Endometrial microvascular endothelial cells (primary cell): ENCODE results near the gene EFCAB13. TPM values are rescaled to one million over a fixed set of nuclear protein-coding genes. Genes with fewer than 3 reads are reported as not detected.

Experiments
- in situ Hi-C: cut with HindIII; loops from 2 replicates; pipeline ENCODE4 v1.10.0; 2017; ENCODE audit warnings: low sequenced_read_pairs, low pct_unique_long_range_greater_than_20kb; ENCODE audit errors: inconsistent ontology term
- total RNA-seq: library from RNA; depleted of rRNA; stranded (reverse); fragments of >200 nt; gene quantifications from one replicate; pipeline ENCODE4 v1.2.3, GENCODE V29; 2015; ENCODE audit errors: inconsistent ontology term

Gene EFCAB13, protein sequence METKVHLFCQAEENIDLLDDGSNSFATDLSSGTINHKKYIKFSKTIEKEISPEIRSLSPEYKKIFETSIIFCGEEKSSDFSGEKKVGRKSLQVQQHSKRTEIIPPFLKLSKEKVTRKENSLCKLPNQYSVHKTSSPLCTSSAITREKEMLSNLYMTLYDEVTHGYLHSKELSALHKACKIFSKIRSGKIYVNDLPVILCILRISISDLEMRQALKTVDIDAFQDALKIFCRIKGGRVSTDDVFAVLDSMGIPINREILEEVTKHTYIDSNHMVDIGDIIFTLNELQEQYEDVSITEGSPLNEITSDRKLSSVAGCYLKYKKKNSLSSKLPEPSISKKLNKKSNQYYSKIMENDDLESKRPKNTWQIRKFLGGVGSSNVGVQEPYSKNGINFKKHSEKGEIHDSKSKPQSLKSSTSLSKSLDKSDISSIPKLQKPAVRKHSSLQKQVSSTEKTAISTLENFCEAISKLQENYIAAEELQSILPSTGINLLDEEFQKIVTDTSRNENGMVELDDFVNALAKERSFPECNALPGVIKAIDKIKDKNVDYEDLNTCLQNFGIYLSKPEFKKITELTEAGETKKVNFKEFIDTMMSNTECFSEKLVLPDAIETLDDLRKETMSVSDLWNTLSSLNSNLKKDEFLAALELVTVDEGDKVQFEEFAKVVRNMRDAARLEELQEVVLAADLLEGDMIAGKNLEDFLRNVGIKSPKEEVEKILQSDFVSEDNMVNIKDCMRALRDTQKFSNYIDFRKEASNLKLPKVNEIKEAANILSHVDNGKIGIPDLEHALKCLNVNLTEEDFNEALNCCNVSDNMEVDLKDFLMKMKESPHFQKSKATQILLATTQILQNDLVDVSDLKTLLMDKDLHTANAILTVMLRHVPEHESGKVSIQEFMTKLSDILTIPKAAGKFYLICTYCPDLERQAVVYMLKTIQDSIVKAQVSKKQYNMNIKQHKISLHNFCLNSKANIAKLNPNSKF
- total RNA-seq, result 0.56 TPM

DNA sequence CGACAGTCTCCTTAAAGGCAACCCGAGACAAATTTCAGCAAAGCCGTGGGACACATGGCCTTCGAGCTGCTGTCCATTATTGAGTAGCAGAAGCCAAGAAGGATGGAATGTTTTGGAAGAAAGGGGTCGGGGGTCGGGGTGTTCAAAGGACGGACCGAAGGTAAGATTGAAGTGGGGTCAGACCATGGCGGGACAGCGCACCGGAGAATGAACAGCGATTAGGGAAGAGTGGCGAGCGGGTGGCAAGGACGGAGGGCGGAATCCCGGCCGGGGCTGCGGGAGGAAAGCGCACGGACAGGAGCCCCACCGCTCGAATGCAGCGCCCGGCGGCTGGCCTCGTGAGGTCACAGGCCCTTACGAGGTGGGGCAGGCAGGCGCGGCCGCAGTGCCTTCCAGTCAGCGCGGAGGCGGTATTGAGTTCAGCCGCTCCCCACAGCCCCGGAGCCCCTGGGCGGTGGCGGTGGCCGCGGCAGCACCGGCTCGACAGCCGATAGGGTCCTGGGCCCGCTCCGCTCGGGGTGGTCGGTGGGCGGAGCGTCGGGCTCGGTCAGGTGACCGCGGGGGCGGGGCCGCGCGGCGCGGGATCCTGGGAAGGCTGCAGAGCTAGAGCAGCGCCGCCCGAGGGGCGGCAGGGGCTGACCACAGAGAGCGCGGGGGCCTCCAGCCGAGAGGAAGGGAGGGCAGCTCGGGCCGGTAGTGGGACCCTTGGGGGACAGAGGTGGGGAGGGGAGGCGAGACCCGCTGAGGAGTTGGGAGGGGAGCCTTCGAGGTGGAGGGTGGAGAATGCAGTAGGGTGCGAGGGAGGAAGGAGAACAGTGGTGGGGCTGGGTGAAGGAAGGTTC lies at the start of gene EFCAB13:
EFCAB13 (plus strand) TSS at position 574 of the 842 bp plus-strand sequence. CDS start 4,399 bp downstream, outside the sequence.
- in situ Hi-C loops, result no loop called here

DNA sequence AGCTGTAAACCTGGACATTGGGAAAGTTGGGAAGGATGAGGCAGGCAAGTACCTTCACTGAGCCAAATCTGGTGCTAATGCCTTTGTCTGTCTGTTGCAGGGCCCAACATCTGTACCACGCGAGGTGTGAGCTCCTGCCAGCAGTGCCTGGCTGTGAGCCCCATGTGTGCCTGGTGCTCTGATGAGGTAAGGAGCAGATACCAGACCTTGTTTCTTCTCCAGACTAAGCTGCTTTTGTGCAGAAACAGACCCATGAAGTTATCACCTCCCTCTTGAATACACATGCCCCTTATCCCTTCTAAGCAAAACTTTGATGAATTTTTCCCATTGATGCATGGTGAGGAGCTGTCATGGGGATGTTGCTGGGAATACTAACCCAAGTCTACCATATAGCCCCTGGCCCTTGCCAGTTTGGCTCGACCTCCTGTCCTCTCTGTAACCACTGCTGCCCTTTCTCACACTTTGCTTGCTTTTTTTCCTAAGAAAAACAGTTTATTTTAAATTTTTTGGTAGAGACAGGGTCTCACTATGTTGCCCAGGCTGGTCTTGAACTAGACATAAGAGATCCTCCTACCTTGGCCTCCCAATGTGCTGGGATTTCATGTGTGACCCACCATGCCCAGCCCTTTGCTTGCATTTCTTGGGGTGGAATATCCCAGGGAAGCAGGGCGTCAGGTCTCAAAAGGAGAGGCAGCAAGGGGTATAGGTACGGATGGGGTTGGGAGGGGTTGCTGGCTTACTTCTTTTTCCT lies 49.3 kb upstream of the EFCAB13 start:
- in situ Hi-C loops, result no loop called here

DNA sequence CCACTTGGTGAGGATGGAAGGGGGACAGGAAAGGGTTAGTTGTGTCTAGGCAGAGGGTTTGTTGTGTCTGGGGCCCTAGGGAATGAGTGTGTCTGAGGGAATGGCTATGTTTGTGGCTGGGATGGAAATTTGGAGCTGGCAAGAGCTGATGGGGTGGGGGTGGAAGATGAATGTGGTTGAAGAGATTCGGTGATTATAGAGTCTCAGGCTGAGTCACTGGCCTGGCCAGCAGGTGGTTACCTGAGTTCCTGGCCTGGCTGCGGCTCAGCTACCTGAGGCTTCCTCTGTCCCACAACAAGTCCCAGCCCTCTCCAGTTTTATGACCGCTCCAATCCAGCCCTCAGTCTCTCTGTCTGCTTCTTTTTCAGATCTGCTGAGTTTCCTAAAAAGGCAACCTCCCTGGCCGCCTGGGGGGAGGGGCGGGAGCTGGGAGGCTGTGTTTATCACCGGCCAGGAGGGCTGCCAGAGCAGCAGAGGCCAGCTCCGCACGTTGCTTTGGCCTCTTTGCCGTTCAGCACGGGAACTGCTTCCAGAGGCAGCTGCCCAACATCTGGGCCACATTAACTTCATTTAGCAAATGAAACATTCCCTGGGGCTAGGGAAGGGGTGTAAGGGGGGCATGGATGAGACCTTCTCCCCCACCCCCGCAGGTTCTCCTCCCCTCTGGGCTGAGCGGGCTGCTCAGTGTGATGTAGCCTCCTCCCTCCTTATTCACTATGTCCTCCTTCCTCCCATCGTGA lies 48.3 kb upstream of the EFCAB13 start:
- in situ Hi-C loops, result no loop called here

DNA sequence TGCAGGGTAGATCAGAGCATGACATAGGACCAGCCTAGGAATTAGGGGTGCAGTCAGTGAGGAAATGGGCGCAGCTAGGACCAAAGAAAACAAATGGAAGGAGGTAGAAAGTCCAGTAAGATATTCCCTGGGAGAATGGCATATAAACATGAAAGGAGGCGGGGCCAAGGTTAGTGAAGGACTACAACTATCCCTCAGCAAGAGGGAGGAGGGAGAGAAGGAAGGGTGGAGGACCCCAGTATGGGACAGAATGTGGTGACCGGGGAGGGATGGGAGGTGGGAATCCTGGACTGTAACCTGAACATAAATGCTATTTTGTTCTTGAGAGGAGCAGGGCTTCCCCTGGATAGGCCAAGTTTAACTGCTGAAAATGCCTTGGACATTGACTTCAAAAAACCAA lies 47.3 kb upstream of the EFCAB13 start:
- in situ Hi-C loops, result no loop called here

DNA sequence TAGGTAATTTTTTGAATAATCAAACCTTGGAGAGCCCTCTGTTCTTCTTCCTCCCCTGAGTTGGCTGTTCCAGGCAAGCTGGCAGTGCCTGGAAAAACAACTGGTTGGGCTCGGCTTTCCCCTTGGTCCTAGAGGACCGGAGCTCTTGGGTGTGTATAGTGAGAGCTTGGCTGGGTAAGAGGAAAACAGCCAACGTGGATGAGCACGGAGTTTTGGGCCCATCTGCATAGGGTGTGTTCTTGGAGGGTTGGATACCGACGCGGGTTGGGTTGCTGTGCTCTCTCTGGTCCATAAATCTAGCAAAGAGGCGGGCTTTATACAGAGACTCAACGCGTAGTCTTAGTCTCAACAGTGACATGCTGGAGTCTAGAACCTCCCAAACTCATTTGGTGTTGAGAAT lies 46.9 kb upstream of the EFCAB13 start:
- in situ Hi-C loops, result no loop called here

DNA sequence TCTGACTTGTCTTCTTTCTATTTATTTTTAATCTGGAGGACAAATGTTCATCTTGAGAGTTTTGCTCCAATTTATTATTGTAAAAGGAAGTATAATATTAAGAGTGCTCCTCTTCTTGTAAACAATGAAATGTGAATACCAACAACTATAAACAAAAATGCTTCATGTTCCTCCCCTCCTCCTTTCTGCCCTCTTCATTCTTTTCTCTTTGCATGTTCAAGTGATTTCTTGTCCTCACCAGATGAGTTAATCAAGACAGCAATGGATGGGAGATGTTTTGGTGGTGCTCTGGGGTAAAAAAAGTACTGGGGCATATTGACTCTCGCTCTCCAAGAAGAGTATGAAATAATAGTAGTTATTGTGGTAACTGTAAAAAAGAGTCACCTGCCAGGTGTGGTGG lies 45.8 kb upstream of the EFCAB13 start:
- in situ Hi-C loops, result no loop called here

DNA sequence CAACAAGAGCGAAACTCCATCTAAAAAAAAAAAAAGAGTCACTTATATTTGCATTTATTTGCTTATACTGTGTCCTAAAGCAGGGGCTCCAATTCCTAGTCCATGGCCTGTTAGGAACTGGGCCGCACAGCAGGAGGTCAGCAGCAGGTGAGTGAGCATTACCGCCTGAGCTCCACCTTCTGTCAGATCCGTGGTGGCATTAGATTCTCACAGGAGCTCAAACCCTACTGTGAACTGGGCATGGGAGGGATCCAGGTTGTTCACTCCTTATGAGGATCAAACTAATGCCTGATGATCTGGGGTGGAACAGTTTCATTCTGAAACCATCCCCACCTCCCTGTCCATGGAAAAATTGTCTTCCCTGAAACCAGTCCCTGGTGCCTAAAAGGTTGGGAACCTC lies 45.2 kb upstream of the EFCAB13 start:
- in situ Hi-C loops, result no loop called here

DNA sequence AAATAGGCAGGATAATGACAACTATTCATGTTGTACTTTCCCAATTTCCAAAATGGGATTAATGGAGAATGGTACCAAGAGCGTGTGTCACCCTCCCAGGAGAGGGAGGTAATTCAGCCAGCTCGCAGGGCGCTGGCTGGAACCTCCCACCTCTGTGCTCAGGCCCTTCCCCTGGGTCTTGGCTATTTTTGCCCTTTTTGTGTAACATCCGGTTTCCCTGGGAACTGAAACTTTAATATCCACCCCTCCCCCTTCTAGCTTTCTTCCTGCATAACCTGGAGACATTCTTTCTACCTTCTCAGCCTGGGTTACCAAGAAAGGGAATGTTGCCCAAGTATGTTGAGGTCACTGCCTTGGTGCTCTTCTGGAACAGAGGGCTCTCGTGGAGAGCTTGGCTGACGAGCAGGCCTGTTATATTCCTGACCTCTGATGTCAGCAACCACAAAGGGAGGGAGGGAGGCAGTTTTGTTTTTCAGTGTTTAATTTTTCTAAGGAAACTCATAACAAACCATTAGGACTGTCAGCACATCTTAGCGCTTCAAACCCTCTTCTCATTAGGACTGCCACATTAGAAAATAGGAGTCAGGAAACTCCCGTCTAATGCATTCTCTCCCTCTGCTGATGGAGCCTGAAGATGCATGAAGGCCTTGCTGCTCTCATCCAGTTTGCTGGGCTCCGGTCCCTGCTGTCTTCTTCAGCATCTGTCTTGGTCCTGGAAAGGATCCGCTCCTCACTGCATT lies 44.5 kb upstream of the EFCAB13 start:
- in situ Hi-C loops, result no loop called here

DNA sequence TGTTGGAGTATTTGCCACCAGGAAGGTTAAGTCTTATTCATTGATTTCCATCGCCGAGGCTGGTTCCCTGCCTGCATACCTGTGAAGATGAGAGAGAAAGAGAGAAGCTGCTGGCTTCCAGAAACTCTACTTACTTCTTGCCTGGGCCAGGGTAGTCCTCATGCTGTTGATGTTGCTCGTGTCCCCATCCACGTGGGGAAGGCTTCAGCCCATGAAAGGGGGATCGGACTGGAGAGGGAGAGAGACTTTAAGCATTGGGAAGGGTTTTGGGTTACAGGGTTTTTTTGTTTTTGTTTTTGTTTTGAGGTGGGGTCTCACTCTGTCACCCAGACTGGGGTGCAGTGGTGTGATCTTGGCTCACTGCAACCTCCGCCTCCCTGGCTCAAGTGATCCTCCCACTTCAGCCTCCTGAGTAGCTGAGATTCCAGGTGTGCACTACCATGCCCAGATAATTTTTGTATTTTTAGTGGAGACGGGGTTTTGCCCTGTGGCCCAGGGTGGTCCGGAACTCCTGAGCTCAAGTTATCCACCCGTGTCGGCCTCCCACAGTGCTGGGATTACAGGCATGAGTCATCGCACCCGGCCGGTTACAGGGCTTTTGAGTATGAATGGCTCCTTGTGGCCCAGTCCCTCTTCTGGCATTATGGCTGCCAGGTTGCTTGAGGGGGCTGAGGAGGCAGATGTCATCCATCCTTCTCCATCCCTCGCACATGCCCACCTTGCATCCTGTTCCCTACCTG lies 43.5 kb upstream of the EFCAB13 start:
- in situ Hi-C loops, result no loop called here

DNA sequence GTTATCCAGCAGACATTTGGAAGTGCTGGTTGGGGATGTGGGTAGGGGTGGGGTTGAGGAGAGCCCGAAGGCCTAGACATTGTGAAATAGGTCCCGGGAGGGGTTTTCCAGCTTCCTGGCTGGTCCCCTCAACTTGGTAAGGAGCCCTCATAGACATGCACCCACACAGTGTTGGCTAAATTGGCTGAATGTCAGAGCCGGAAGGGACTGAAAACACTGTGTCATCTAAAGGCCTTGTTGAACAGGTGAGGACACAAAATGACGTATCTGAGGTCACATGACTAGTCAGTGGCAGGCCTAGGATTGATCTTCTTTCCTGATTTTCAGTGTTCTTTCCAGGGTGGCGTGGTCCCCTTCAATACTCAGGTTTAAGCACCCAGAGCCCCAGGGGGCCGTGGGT lies 42.5 kb upstream of the EFCAB13 start:
- in situ Hi-C loops, result no loop called here

DNA sequence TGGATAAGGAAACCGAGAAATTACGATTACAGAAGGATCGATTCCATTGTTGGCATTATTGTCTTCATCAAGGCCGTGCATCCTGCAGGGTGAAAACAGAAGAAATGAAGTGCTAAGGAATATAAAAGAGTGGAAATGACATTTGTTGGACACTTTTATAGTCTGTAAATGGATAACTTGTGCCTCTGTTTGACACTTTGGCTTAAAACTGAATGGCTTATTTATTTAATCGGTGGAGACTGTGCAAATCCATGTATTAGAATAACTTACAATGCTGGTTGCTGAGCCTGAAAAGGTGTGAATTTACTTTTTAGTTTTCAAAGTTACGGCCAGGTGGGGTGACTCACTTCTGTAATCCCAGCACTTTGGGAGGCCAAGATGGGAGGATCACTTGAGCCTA lies 38.8 kb upstream of the EFCAB13 start:
- in situ Hi-C loops, result no loop called here

DNA sequence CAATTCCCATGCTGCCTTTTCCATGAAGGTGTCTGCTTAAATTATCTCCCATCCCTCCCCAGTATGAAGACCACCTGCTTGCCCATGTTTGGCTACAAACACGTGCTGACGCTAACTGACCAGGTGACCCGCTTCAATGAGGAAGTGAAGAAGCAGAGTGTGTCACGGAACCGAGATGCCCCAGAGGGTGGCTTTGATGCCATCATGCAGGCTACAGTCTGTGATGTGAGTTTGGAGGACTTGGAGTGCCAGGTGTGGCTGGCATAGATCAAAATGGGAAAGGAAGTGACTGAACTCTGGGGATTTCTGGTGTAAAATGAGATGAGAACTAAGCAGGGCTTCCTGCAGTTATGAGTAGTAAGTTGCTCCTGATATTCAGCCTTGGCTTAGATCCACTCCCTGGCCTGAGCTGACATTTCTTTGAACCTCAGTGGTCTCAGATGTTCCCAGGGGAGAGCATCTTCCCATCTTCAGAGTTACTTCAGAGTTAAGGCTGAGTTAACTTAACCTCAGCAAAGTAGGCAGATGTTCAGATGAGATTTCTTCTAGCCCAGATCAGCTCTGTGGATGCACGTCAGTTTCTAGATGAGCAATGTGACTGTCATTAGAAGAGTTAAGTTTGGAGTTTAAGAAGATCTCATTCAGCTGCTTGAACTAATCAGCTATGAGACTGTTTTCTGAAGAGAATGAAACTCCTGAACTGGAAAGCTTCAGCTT lies 37.4 kb upstream of the EFCAB13 start:
- in situ Hi-C loops, result no loop called here

DNA sequence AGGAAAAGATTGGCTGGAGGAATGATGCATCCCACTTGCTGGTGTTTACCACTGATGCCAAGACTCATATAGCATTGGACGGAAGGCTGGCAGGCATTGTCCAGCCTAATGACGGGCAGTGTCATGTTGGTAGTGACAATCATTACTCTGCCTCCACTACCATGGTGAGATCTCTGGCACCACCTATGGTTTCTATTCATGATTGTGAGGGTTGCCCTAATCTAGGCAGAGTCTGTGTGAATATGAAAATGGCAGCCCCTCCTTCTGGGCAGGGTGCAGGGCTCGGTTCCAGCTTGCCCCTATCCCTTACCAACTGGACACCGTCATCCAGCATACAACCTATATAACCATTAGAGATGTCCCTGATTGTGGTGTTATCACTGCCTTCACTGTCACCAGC lies 36.7 kb upstream of the EFCAB13 start:
- in situ Hi-C loops, result no loop called here

DNA sequence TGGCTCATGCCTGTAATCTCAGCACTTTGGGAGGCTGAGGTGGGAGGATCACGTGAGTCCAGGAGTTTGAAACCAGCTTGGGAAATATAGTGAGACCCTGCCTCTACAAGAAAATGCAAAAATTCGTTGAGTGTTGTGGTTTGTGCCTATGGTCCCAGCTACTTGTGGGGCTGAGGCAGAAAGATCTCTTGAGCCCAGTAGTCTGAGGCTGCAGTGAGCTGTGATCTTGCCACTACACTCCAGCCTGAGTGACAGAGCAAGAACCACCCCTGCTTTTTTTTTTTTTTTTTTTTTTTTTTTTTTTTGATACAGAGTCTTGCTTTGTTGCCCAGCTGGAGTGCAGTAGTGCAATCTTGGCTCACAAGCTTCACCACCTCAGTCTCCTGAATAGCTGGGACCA lies 36.1 kb upstream of the EFCAB13 start:
- in situ Hi-C loops, result no loop called here

DNA sequence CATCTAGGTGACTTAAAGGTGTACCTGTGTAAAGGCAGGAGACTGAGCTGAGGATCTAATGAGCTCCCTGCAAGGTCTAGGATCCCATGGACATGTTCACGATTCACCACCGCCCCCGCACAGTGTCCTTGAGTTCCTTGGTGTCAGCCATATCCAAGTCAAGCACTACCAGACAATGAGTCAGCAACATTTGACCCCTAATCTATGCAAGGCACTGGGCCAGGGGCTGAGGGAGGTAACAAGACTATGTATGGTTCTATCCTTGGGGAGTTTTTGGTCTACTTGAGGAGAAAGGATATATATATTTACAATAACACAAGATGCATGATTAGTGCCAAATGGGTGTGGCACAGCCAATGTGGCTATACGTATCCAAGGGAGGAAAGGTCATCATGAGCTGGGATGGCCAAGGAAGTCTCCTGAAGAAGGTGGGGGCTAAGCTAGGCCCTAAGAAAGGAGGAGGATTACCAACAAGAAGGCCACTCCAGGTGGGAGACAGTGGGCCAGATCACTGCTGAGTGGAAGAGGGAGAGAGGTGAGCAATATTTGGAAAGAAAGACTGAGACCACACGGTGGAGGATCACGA lies 35.1 kb upstream of the EFCAB13 start:
- in situ Hi-C loops, result no loop called here

DNA sequence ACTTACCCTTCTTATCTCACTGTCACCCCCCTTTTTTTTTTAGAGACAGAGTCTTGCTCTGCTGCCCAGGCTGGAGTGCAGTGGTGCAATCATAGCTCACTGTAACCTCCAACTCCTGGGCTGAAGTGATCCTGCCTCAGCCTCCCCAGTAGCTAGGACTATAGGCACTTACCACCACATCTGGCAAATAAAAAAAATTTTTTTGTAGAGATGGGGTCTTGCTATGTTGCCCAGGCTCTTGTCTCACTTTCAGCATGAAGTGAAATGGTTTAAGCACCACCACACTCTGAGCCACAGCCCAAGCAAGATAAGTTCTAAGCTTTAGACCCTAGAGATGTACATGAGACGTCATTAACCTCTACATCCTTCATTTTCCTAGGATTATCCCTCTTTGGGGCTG lies 34.5 kb upstream of the EFCAB13 start:
- in situ Hi-C loops, result no loop called here
